ENCODE results near the gene TTC4.

Gene TTC4

GRCh38 chr1:54715493-54716298, at the start of gene TTC4:
TSS of gene TTC4 (plus strand) at chr1:54715861. CDS start at chr1:54715909, 48 bp downstream.
- peak; percentile 87 for DNase-seq

- no peak for DNase-seq
These were observed 49.3 kb upstream of the TTC4 start for GRCh38 chr1:54666333-54666732.

- DNase-seq: no peak
These were observed 47.9 kb upstream of the TTC4 start for GRCh38 chr1:54667797-54668196.

- no peak for DNase-seq
These were observed 47.1 kb upstream of the TTC4 start for GRCh38 chr1:54668567-54668966.

- DNase-seq: peak; percentile 73
These were observed 43.6 kb upstream of the TTC4 start for GRCh38 chr1:54671985-54672608.

GRCh38 chr1:54678776-54679643, 36.7 kb upstream of the TTC4 start:
- no peak for DNase-seq

- DNase-seq: no peak
These were observed 36.0 kb upstream of the TTC4 start for GRCh38 chr1:54679706-54680105.

GRCh38 chr1:54680387-54680786, 35.3 kb upstream of the TTC4 start:
- no peak for DNase-seq

GRCh38 chr1:54681358-54681757, 34.3 kb upstream of the TTC4 start:
- no peak for DNase-seq

- no peak for DNase-seq
These were observed 32.2 kb upstream of the TTC4 start for GRCh38 chr1:54683453-54683852.

- no peak for DNase-seq
These were observed 30.2 kb upstream of the TTC4 start for GRCh38 chr1:54685335-54685905.

- no peak for DNase-seq
These were observed 29.5 kb upstream of the TTC4 start for GRCh38 chr1:54686155-54686554.

GRCh38 chr1:54694771-54695170, 20.9 kb upstream of the TTC4 start:
- DNase-seq: no peak

- no peak for DNase-seq
These were observed 20.4 kb upstream of the TTC4 start for GRCh38 chr1:54695221-54695620.

GRCh38 chr1:54695764-54696163, 19.9 kb upstream of the TTC4 start:
- no peak for DNase-seq

GRCh38 chr1:54696262-54696661, 19.4 kb upstream of the TTC4 start:
- DNase-seq: no peak

GRCh38 chr1:54697896-54698295, 17.8 kb upstream of the TTC4 start:
- DNase-seq: no peak

GRCh38 chr1:54698346-54698745, 17.3 kb upstream of the TTC4 start:
- DNase-seq: no peak

- DNase-seq: no peak
These were observed 15.6 kb upstream of the TTC4 start for GRCh38 chr1:54699936-54700525.

GRCh38 chr1:54701066-54701465, 14.6 kb upstream of the TTC4 start:
- no peak for DNase-seq

- no peak for DNase-seq
These were observed 13.7 kb upstream of the TTC4 start for GRCh38 chr1:54701996-54702395.

- no peak for DNase-seq
These were observed 12.2 kb upstream of the TTC4 start for GRCh38 chr1:54703471-54703870.

GRCh38 chr1:54705153-54705552, 10.5 kb upstream of the TTC4 start:
- DNase-seq: no peak
